Adrenal gland (tissue), 12 donors: ENCODE data around the gene INPPL1. TPM values are rescaled to one million over a fixed set of nuclear protein-coding genes. Genes with fewer than 3 reads are reported as not detected.

Source experiments
- DNase-seq, 7 donors: peaks; one replicate each; pipeline ENCODE4 v3.0.0-alpha.2; 2019 to 2020
- H3K27ac ChIP-seq, 5 donors: fragments of 200-600 bp; sonication (generic) in 4 of 5; 1 replicate in 3 of 5; 2 replicates in 2 of 5; pipeline versions ENCODE4 v1.5.1 to v1.8.0; 2016 to 2020; ENCODE audit warnings: mild to moderate bottlenecking in 1 of 5
- H3K27me3 ChIP-seq: fragments of 200-600 bp; 2 replicates; pipeline ENCODE4 v1.8.0; 2021
- H3K36me3 ChIP-seq, 2 donors: fragments of 200-600 bp; replicated peaks in 1 of 2; 1 replicate in 1 of 2; 2 replicates in 1 of 2; pipeline versions ENCODE4 v1.5.1 to v1.8.0; 2018 to 2022
- H3K4me1 ChIP-seq, 2 donors: fragments of 200-600 bp; replicated peaks in 1 of 2; 1 replicate in 1 of 2; 2 replicates in 1 of 2; pipeline versions ENCODE4 v1.5.1 to v1.8.0; 2018 to 2021
- H3K4me3 ChIP-seq, 4 donors: fragments of 200-600 bp; sonication (generic) in 3 of 4; one replicate each; pipeline ENCODE4 v1.5.1; 2016 to 2018
- H3K9me3 ChIP-seq, 3 donors: fragments of 200-600 bp; sonication (generic) in 1 of 3; replicated peaks in 1 of 3; 1 replicate in 2 of 3; 2 replicates in 1 of 3; pipeline versions ENCODE4 v1.5.1 to v1.8.0; 2016 to 2021
- POLR2A ChIP-seq, 2 donors: fragments of 450-650 bp; IDR thresholded peaks; one replicate each; pipeline ENCODE4 v1.6.1; 2017; ENCODE audit warnings: antibody characterized with exemption in 2 of 2, mild to moderate bottlenecking in 2 of 2, moderate library complexity in 1 of 2
- WGBS, 4 donors: extraction: QIAGEN DNeasy Blood & Tissue Kit in 2 of 4; methylation state at CpG; one replicate each; pipeline versions ENCODE4 v1.1.5 to v1.1.7; 2013 to 2017; 5-methylcytosine and 5-hydroxymethylcytosine counted together
- intact Hi-C, 2 donors: fragments of 100-400 bp; cut with DNase I; formaldehyde crosslinking; loops; one replicate each; pipeline versions ENCODE4 v1.14.1 to v1.15.0; 2022 to 2023
- polyA plus RNA-seq, 3 donors: library from polyadenylated mRNA; stranded (reverse); fragments of 200-250 nt in 2 of 3; fragments of 350-450 nt in 1 of 3; fragmentation: Illumina TruSeq in 1 of 3; extraction: RNeasy Lipid Tissue Mini Kit (QIAGEN cat#74804) in 1 of 3; gene quantifications; one replicate each; pipeline ENCODE4 v1.2.3, GENCODE V29; 2013 to 2014
- total RNA-seq, 9 donors: library from RNA; depleted of rRNA in 4 of 9; stranded (reverse); fragments of >200 nt in 4 of 9; fragments of 120-200 nt in 1 of 9; fragmentation: NEBNext Ultra II Directional in 1 of 9; extraction: Animal tissue kit (Norgen Biotek cat#: 25700) in 1 of 9; gene quantifications; one replicate each; pipeline versions ENCODE4 v1.1.0 to v1.2.4, GENCODE V29; 2013 to 2023
- TF ChIP-seq, protein P1 (sequence below), 6 experiments: fragments of 450-650 bp in 4 of 6; fragments of 200-600 bp in 2 of 6; sonication (generic) in 1 of 6; IDR thresholded peaks; 1 replicate in 5 of 6; 2 replicates in 1 of 6; pipeline versions ENCODE4 v1.5.1 to v1.8.0; 2016 to 2021; ENCODE audit warnings: antibody characterized with exemption in 6 of 6, mild to moderate bottlenecking in 2 of 6, moderate library complexity in 1 of 6
- donor health status: healthy with polysubstance abuse.
- donor health status: Bipolar disorder and iron deficiency.
- donor health status: DM: yes; HTN: yes; CAD: no.
- donor health status: DM: no; HTN: no; CAD: no.
- donor health status: DM: no; HTN: no; CAD: no.
- donor health status: DM: yes; HTN: yes; CAD: no.

INPPL1 gene
- total and polyA plus RNA-seq, 12 donors, result 45.3 to 395 (median 118) TPM

DNA sequence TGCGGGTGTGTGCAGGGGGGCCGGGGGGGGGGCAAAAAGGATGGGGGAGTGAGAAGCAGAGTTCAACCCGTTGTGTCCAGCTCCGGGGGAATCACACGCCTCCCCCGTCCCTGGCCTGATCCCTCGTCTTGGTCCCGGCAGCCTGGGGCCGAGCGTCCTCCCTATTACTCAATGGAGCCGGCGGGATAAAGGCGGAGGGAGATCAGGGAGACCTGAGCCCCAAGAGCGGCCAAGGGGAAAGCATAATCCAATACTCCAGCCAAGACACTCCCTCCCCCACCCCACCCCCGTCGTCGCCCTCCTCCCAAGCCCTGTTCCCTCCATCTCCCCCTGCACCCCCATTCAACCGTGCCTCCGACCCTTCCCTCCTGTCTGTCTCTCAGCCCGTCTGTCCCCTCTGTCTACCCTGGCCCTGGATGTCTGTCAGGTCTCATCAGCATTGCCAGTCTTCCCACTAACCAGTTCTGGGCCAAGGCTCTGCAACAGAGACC is 16.8 kb downstream of the INPPL1 start:
- Histone ChIP-seq H3K4me3 (no peak overlapping the region), H3K36me3 (peaks cover 0 to 13% of the 10 kb centered on the region in 2 donors), H3K9me3 (no peaks in the 10 kb centered on the region), H3K27me3 (peaks cover 35% of the 10 kb centered on the region), H3K27ac (peak overlapping the region in 1 of 5 donors; percentile 47), H3K4me1 (peaks cover 29 to 35% of the 10 kb centered on the region in 2 donors)
- WGBS, 4 donors, result 21 to 47% (median 25%) methylated on average over 6 to 20 of the region's 20 CpGs
- intact Hi-C loops, result no loop called here
- TF ChIP-seq, protein P1, sequence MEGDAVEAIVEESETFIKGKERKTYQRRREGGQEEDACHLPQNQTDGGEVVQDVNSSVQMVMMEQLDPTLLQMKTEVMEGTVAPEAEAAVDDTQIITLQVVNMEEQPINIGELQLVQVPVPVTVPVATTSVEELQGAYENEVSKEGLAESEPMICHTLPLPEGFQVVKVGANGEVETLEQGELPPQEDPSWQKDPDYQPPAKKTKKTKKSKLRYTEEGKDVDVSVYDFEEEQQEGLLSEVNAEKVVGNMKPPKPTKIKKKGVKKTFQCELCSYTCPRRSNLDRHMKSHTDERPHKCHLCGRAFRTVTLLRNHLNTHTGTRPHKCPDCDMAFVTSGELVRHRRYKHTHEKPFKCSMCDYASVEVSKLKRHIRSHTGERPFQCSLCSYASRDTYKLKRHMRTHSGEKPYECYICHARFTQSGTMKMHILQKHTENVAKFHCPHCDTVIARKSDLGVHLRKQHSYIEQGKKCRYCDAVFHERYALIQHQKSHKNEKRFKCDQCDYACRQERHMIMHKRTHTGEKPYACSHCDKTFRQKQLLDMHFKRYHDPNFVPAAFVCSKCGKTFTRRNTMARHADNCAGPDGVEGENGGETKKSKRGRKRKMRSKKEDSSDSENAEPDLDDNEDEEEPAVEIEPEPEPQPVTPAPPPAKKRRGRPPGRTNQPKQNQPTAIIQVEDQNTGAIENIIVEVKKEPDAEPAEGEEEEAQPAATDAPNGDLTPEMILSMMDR (IDR thresholded peaks at IDR 0.05), result no peak
- no peak for TF ChIP-seq POLR2A (IDR thresholded peaks at IDR 0.05)
- DNase-seq, result peak in 2 of 7 donors; percentile 25 to 58

DNA sequence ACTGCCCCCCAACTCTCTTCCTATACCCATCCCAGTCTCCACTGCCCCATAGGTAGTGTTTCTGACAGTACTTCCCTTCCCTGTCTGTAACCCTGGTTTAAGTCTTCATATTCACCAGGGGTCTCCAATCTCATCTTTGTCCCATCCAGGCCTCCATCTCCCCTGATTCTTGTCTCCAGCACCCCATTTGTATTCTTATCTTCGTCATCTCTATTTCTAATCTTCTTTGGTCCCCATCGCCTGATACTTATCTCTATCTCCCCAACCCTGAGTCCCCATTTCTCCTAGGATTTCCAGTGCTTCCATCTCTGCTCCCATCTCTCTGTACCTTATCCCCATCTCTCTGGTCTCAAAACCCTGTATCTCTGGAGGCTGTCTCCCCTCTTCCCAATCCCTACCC is 17.6 kb downstream of the INPPL1 start:
- 84 to 100% (median 91%) methylated on average over 2 of the region's 2 CpGs for WGBS, 4 donors
- TF ChIP-seq, protein P1 (IDR thresholded peaks at IDR 0.05), result no peak
- TF ChIP-seq POLR2A (IDR thresholded peaks at IDR 0.05), result no peak
- peak in 1 of 7 donors; percentile 41 for DNase-seq
- peak overlapping the region in 1 of 5 donors; percentile 47 for H3K27ac ChIP-seq
- peaks cover 41% of the 10 kb centered on the region for H3K27me3 ChIP-seq
- H3K36me3 ChIP-seq, result peaks cover 0 to 5% of the 10 kb centered on the region in 2 donors
- H3K9me3 ChIP-seq, result no peaks in the 10 kb centered on the region
- H3K4me1 ChIP-seq, result peaks cover 29 to 35% of the 10 kb centered on the region in 2 donors
- intact Hi-C loops, result no loop called here
- H3K4me3 ChIP-seq, result no peak overlapping the region

DNA sequence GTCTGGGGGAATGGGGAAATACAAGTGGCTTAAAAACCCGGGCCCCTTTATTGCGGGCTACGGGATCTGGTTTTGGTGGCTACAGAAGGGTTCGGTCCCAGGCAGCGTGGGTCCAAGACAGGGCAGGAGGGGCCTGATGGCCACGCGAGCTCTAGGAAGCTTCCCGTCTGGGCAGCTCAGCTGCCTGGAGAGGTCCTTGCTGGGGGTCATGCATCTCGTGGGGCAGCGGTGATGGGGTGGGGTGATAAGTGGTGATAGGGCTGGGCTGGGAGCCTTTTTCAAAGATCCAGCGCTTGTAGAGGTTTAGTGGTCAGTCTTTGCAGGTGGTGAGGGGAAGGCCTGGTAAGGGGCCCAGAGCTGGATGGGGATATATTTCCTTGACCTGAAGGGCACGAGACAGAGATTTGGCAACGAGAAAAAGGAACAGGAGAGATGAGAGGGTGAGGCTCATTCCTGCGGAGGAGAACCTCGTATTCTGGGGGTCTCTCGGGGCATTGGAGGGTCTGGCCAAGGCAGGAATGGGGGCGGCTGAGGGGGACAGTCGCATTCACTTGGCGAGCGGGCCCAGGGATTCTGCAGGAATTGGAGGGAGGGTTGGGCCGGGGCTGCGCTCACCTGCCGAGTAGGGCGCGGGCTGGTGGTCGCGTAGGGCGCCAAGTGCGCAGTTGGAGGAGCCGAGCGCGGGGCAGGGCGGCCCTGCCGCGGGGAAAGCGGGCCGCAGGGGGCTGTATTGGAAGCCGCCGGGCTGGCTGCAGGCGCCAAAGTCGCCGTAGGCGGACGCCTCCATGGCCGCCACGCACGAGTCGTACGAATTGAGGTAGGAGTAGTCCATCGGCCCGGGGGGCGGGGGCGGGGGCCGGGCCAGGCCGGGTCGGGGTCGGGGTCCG is 18.8 kb downstream of the INPPL1 start:
- intact Hi-C loops, result no loop called here
- H3K4me3 ChIP-seq, result peak overlapping the region in 1 of 4 donors; percentile 6
- H3K36me3 ChIP-seq, result no peaks in the 10 kb centered on the region
- peak overlapping the region in 1 of 5 donors; percentile 52 for H3K27ac ChIP-seq
- peaks cover 29 to 33% of the 10 kb centered on the region in 2 donors for H3K4me1 ChIP-seq
- peaks cover 43% of the 10 kb centered on the region for H3K27me3 ChIP-seq
- TF ChIP-seq, protein P1 (IDR thresholded peaks at IDR 0.05), result no peak
- TF ChIP-seq POLR2A (IDR thresholded peaks at IDR 0.05), result no peak
- peak in 1 of 7 donors; percentile 57 for DNase-seq
- no peaks in the 10 kb centered on the region for H3K9me3 ChIP-seq
- WGBS, 4 donors, result 24 to 47% (median 35%) methylated on average over 13 to 56 of the region's 58 CpGs

DNA sequence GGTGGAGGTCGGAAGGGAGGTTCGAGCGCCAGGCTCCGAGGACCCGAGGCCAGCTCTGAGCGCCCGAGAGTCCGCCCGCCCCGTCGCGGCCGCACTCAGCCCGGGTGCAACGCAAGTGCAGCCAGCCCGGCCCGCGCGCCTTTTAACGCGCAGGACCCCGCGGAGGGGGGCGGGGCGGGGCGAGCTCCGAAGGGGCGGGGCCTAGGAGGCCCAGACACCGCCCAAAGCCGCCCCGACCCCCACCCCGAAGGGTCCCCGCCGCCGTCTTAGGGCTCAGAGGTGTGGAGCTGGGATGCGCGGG is 19.4 kb downstream of the INPPL1 start, which contains the start of gene PHOX2A:
TSS of gene PHOX2A (minus strand) at position 117 of the 301 bp plus-strand sequence. CDS start 172 bp downstream, outside the sequence.
- DNase-seq, result peak in 3 of 7 donors; percentile 24 to 78 (median 45)
- Histone ChIP-seq H3K27me3 (peaks cover 43% of the 10 kb centered on the region), H3K9me3 (no peaks in the 10 kb centered on the region), H3K36me3 (no peaks in the 10 kb centered on the region), H3K4me1 (peaks cover 25 to 27% of the 10 kb centered on the region in 2 donors), H3K27ac (peak within 1 kb of the TSS in 1 of 5 donors; percentile 52), H3K4me3 (peak within 1 kb of the TSS in 1 of 4 donors; percentile 6)
- TF ChIP-seq, protein P1 (IDR thresholded peaks at IDR 0.05), result no peak
- no peak for TF ChIP-seq POLR2A (IDR thresholded peaks at IDR 0.05)
- intact Hi-C loops, result no loop called here
- WGBS, 4 donors, result 2 to 3% methylated on average over 25 to 37 of the region's 37 CpGs; no CpG with 5 or more reads in 2 of the 4 donors
